Heart left ventricle (tissue), 13 donors: Measurements from ENCODE around the gene NCOA3.

Experiments used
- POLR2A ChIP-seq, 2 donors: fragments of 450-650 bp; IDR thresholded peaks; one replicate each; pipeline ENCODE4 v1.6.1; 2017; ENCODE audit warnings: antibody characterized with exemption in 2 of 2, mild to moderate bottlenecking in 2 of 2, moderate library complexity in 2 of 2
- TF ChIP-seq, protein P1 (sequence below), 12 donors: fragments of 200-600 bp; sonication (generic) in 4 of 12; IDR thresholded peaks; one replicate each; pipeline versions ENCODE4 v1.5.0 to v1.8.0; 2018 to 2022; ENCODE audit warnings: antibody characterized with exemption in 12 of 12, mild to moderate bottlenecking in 5 of 12
- donor health status: ischemic (EF 13 %, LVEDD 7.1; RV severe dilation, severe dysfunction).
- donor health status: DM: no; HTN: yes; CAD: no.
- donor health status: DM: no; HTN: no; CAD: no.
- donor health status: ischemic (EF 25% LVEDD 6.9; RV normal size, moderate dysfunction).
- donor health status: ischemic (EF 25% LVEDD 5.7; RV mildly dilated, moderate dysfunction).
- donor health status: ischemic (EF 35%, LVEDD 5.7; RV mildly dilated, moderate dysfunction).
- donor health status: nonischemic (EF 11% LVEDD 7.7; RV severe dilation, severe dysfunction).
- donor health status: DM: yes; HTN: yes; CAD: no.
- donor health status: PGD.
- donor health status: ischemic (EF 29% LVEDD 5.4; RV normal size, mild dysfunction).
- donor health status: nonischemic (EF 23%, LVEDD 6.1; RV moderate dilation, normal function).

GRCh38 chr20:47673671-47673955 is 171.9 kb downstream of the NCOA3 start:
- TF ChIP-seq, protein P1, sequence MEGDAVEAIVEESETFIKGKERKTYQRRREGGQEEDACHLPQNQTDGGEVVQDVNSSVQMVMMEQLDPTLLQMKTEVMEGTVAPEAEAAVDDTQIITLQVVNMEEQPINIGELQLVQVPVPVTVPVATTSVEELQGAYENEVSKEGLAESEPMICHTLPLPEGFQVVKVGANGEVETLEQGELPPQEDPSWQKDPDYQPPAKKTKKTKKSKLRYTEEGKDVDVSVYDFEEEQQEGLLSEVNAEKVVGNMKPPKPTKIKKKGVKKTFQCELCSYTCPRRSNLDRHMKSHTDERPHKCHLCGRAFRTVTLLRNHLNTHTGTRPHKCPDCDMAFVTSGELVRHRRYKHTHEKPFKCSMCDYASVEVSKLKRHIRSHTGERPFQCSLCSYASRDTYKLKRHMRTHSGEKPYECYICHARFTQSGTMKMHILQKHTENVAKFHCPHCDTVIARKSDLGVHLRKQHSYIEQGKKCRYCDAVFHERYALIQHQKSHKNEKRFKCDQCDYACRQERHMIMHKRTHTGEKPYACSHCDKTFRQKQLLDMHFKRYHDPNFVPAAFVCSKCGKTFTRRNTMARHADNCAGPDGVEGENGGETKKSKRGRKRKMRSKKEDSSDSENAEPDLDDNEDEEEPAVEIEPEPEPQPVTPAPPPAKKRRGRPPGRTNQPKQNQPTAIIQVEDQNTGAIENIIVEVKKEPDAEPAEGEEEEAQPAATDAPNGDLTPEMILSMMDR (IDR thresholded peaks at IDR 0.05) = no peak
- TF ChIP-seq POLR2A (IDR thresholded peaks at IDR 0.05) = no peak
